Testis (tissue), 3 donors: Measurements from ENCODE around the gene KRTAP19-4. TPM values are rescaled to one million over a fixed set of nuclear protein-coding genes. Genes with fewer than 3 reads are reported as not detected.

Source experiments
- DNase-seq: peaks from one replicate; pipeline ENCODE4 v3.0.0-alpha.2; 2019
- H3K27ac ChIP-seq, 2 donors: fragments of 200-600 bp; sonication (generic); one replicate each; pipeline ENCODE4 v1.5.1; 2019
- H3K27me3 ChIP-seq: fragments of 200-600 bp; sonication (generic); one replicate; pipeline ENCODE4 v1.5.1; 2019
- H3K36me3 ChIP-seq: fragments of 200-600 bp; sonication (generic); one replicate; pipeline ENCODE4 v1.5.1; 2017; ENCODE audit warnings: low read depth; ENCODE audit errors: missing control alignments
- H3K4me1 ChIP-seq: fragments of 200-600 bp; sonication (generic); one replicate; pipeline ENCODE4 v1.5.1; 2019
- H3K4me3 ChIP-seq, 2 donors: fragments of 200-600 bp; sonication (generic); one replicate each; pipeline ENCODE4 v1.5.1; 2017 to 2019
- H3K9me3 ChIP-seq: fragments of 200-600 bp; sonication (generic); one replicate; pipeline ENCODE4 v1.5.1; 2017
- CTCF ChIP-seq, 3 experiments: fragments of 450-650 bp in 2 of 3; fragments of 200-600 bp in 1 of 3; sonication (generic) in 1 of 3; IDR thresholded peaks; one replicate each; pipeline ENCODE4 v1.5.1; 2016 to 2019; ENCODE audit warnings: antibody characterized with exemption in 3 of 3, mild to moderate bottlenecking in 2 of 3, moderate library complexity in 1 of 3
- POLR2A ChIP-seq: fragments of 450-650 bp; IDR thresholded peaks from one replicate; pipeline ENCODE4 v1.6.1; 2017; ENCODE audit warnings: antibody characterized with exemption, mild to moderate bottlenecking, moderate library complexity
- WGBS, 2 donors: methylation state at CpG; one replicate each; pipeline ENCODE4 v1.1.5; 2018; 5-methylcytosine and 5-hydroxymethylcytosine counted together
- intact Hi-C: fragments of 100-400 bp; cut with DNase I; formaldehyde crosslinking; loops from one replicate; pipeline ENCODE4 v1.15.1; 2023; ENCODE audit warnings: low total_unique reads
- polyA plus RNA-seq: library from polyadenylated mRNA; stranded (reverse); fragments of 350-450 nt; fragmentation: Illumina TruSeq; extraction: RNeasy Lipid Tissue Mini Kit (QIAGEN cat#74804); gene quantifications from one replicate; pipeline ENCODE4 v1.2.3, GENCODE V29; 2014; ENCODE audit warnings: low read depth, low replicate concordance; ENCODE audit not compliant: insufficient read depth
- total RNA-seq, 2 donors: library from RNA; depleted of rRNA; stranded (reverse); fragments of >200 nt; gene quantifications; one replicate each; pipeline ENCODE4 v1.2.3, GENCODE V29; 2016

Gene KRTAP19-4
- total and polyA plus RNA-seq, 3 donors from 2014 or later, result not detected

- H3K27me3 ChIP-seq, result no peaks in the 10 kb centered on the region
Measured at GRCh38 chr21:30502041-30502440, 5.1 kb upstream of the KRTAP19-4 start, which contains the start of gene KRTAP19-5. KRTAP19-5 (minus strand) TSS chr21:30502141; CDS start chr21:30502090, 51 bp downstream.

GRCh38 chr21:30491963-30492428 is 5.0 kb downstream of the KRTAP19-4 start, which contains the start of gene KRTAP19-3:
KRTAP19-3 (minus strand) TSS chr21:30492013; CDS start chr21:30491957, 56 bp downstream.
- H3K9me3 ChIP-seq, result no peaks in the 10 kb centered on the region
- TF ChIP-seq CTCF (IDR thresholded peaks at IDR 0.05) (no peak), POLR2A (no peak)
- no peak within 1 kb of the TSS for H3K27ac ChIP-seq
- intact Hi-C loops, result no loop called here
- H3K36me3 ChIP-seq, result no peaks in the 10 kb centered on the region
- DNase-seq, result no peak
- no peaks in the 10 kb centered on the region for H3K27me3 ChIP-seq
- no peak within 1 kb of the TSS for H3K4me3 ChIP-seq
- H3K4me1 ChIP-seq, result no peaks in the 10 kb centered on the region
- WGBS, 2 donors, result 67 to 92% methylated on average over 2 of the region's 2 CpGs

More at GRCh38 chr21:30502041-30502440, 5.1 kb upstream of the KRTAP19-4 start, which contains the start of gene KRTAP19-5:
- Histone ChIP-seq H3K9me3 (no peaks in the 10 kb centered on the region), H3K4me1 (no peaks in the 10 kb centered on the region), H3K36me3 (no peaks in the 10 kb centered on the region), H3K27ac (no peak within 1 kb of the TSS), H3K4me3 (no peak within 1 kb of the TSS)
- intact Hi-C loops, result no loop called here
- TF ChIP-seq POLR2A, result no peak
- TF ChIP-seq CTCF (IDR thresholded peaks at IDR 0.05), result no peak
- whole genome bisulfite sequencing, 2 donors, result 54 to 75% methylated on average over 6 of the region's 6 CpGs
- DNase-seq, result no peak

- 98 to 100% methylated on average over 2 of the region's 2 CpGs for WGBS, 2 donors
- no peaks in the 10 kb centered on the region for H3K27me3 ChIP-seq
- H3K9me3 ChIP-seq, result no peaks in the 10 kb centered on the region
- H3K27ac ChIP-seq, result no peak within 1 kb of the TSS
- H3K36me3 ChIP-seq, result no peaks in the 10 kb centered on the region
- TF ChIP-seq CTCF (IDR thresholded peaks at IDR 0.05) (no peak), POLR2A (no peak)
- no peaks in the 10 kb centered on the region for H3K4me1 ChIP-seq
- no peak for DNase-seq
- H3K4me3 ChIP-seq, result no peak within 1 kb of the TSS
- intact Hi-C loops, result no loop called here
Measured at GRCh38 chr21:30487336-30487735, 9.6 kb downstream of the KRTAP19-4 start, which contains the start of gene KRTAP19-2. KRTAP19-2 (minus strand) TSS chr21:30487436; CDS start chr21:30487348, 88 bp downstream.

GRCh38 chr21:30486180-30486579 is 10.8 kb downstream of the KRTAP19-4 start:
- H3K27me3 ChIP-seq, result no peaks in the 10 kb centered on the region
- no peak for DNase-seq
- H3K27ac ChIP-seq, result no peak overlapping the region
- WGBS, 2 donors, result 82 to 83% methylated on average over 2 of the region's 2 CpGs
- no peaks in the 10 kb centered on the region for H3K4me1 ChIP-seq
- H3K4me3 ChIP-seq, result no peak overlapping the region
- no peaks in the 10 kb centered on the region for H3K9me3 ChIP-seq
- intact Hi-C loops, result no loop called here
- no peaks in the 10 kb centered on the region for H3K36me3 ChIP-seq
- no peak for TF ChIP-seq POLR2A
- no peak for TF ChIP-seq CTCF (IDR thresholded peaks at IDR 0.05)

- WGBS, 2 donors, result 87 to 98% methylated on average over 2 of the region's 2 CpGs
- TF ChIP-seq CTCF (IDR thresholded peaks at IDR 0.05), result no peak
- no peak for TF ChIP-seq POLR2A
- Histone ChIP-seq H3K36me3 (no peaks in the 10 kb centered on the region), H3K9me3 (no peaks in the 10 kb centered on the region), H3K27ac (no peak overlapping the region), H3K4me1 (no peaks in the 10 kb centered on the region), H3K27me3 (no peaks in the 10 kb centered on the region), H3K4me3 (no peak overlapping the region)
- DNase-seq, result no peak
- intact Hi-C loops, result no loop called here
Measured at GRCh38 chr21:30482130-30482529, 14.8 kb downstream of the KRTAP19-4 start.
